GM19238 (cell line): Measurements from ENCODE around the gene MUC13.
"Not testable (repeated sequence)": the region's sequence is repeated elsewhere in the genome, so short reads cannot be mapped to it uniquely, and the experiment has no call there.

Experiments
- DNase-seq: peaks from one replicate; pipeline ENCODE4 v3.0.0; 2011; ENCODE audit warnings: low spot score; ENCODE audit not compliant: insufficient read length

MUC13 gene

GRCh38 chr3:124934577-124934976, at the start of gene MUC13:
TSS of gene MUC13 (minus strand) at chr3:124934751. CDS start at chr3:124934712, 39 bp downstream.
- DNase-seq = no peak

- no peak for DNase-seq
Observed at GRCh38 chr3:124982855-124983254, 48.3 kb upstream of the MUC13 start.

- no peak for DNase-seq
Observed at GRCh38 chr3:124981472-124981871, 46.9 kb upstream of the MUC13 start.

GRCh38 chr3:124978627-124979026, 44.1 kb upstream of the MUC13 start:
- DNase-seq = no peak

GRCh38 chr3:124976383-124976782, 41.8 kb upstream of the MUC13 start:
- DNase-seq = no peak

- DNase-seq = no peak
Observed at GRCh38 chr3:124974691-124975090, 40.1 kb upstream of the MUC13 start.

- no peak for DNase-seq
Observed at GRCh38 chr3:124973290-124973689, 38.7 kb upstream of the MUC13 start.

- no peak for DNase-seq
Observed at GRCh38 chr3:124972457-124972856, 37.9 kb upstream of the MUC13 start.

GRCh38 chr3:124969963-124970722, 35.6 kb upstream of the MUC13 start:
- no peak for DNase-seq

- DNase-seq = no peak
Observed at GRCh38 chr3:124969190-124969589, 34.6 kb upstream of the MUC13 start.

GRCh38 chr3:124967964-124968363, 33.4 kb upstream of the MUC13 start:
- DNase-seq = no peak

- no peak for DNase-seq
Observed at GRCh38 chr3:124966521-124967445, 32.2 kb upstream of the MUC13 start.

- DNase-seq = no peak
Observed at GRCh38 chr3:124965413-124965812, 30.9 kb upstream of the MUC13 start.

GRCh38 chr3:124964387-124964786, 29.8 kb upstream of the MUC13 start:
- DNase-seq = no peak

- DNase-seq = no peak
Observed at GRCh38 chr3:124963755-124964154, 29.2 kb upstream of the MUC13 start.

GRCh38 chr3:124962403-124962940, 27.9 kb upstream of the MUC13 start:
- DNase-seq = no peak

- no peak for DNase-seq
Observed at GRCh38 chr3:124960698-124961097, 26.1 kb upstream of the MUC13 start.

- no peak for DNase-seq
Observed at GRCh38 chr3:124960105-124960504, 25.6 kb upstream of the MUC13 start.

- DNase-seq = not testable (repeated sequence)
Observed at GRCh38 chr3:124957951-124958350, 23.4 kb upstream of the MUC13 start.

- DNase-seq = no peak
Observed at GRCh38 chr3:124952282-124952855, 17.8 kb upstream of the MUC13 start.

GRCh38 chr3:124951511-124952281, 17.1 kb upstream of the MUC13 start:
- no peak for DNase-seq
